ENCODE measurements around the gene NIN.

The NIN gene

GRCh38 chr14:50718949-50719348 lies 112.0 kb downstream of the NIN start:
- ChIA-PET POLR2A (no interaction called here), CTCF (interaction anchor here (1.0 to 1.7 kb wide), 3 partner anchors 15 to 99 kb away, joined by 3 to 5 read pairs (median 4); no protein-coding TSS in a partner anchor)
- Histone ChIP-seq H3K9me3 (ENCODE audit: control extremely low read depth in 1 of 5, control insufficient read depth in 4 of 5, insufficient read depth in 2 of 5, low read depth in 1 of 5, low read length in 4 of 5) (no peaks in the 10 kb centered on the region), H3K36me3 (ENCODE audit: control insufficient read depth in 4 of 4, insufficient read depth in 4 of 4, low read length in 3 of 4) (peaks cover 11 to 31% (median 18%) of the 10 kb centered on the region in 4 experiments), H3K27ac (ENCODE audit: insufficient read depth in 1 of 2, low read depth in 1 of 2, low read length in 2 of 2, poor library complexity in 1 of 2, severe bottlenecking in 2 of 2) (no peak overlapping the region), H3K4me1 (ENCODE audit: control extremely low read depth in 1 of 4, control insufficient read depth in 4 of 4, insufficient read depth in 4 of 4, low read length in 3 of 4) (no peaks in the 10 kb centered on the region), H3K27me3 (replicated peaks in 2 of 5; ENCODE audit: control insufficient read depth in 4 of 5, insufficient read depth in 5 of 5, low read length in 4 of 5) (no peaks in the 10 kb centered on the region), H3K4me3 (ENCODE audit: control insufficient read depth in 1 of 7, extremely low read depth in 1 of 7, insufficient read depth in 4 of 7, low read depth in 2 of 7, low read length in 6 of 7) (no peak overlapping the region)
- no peak for DNase-seq
- WGBS (ENCODE audit: insufficient coverage): no CpG with 5 or more reads among the region's 1 CpG

- H3K36me3 ChIP-seq (ENCODE audit: control insufficient read depth in 4 of 4, insufficient read depth in 4 of 4, low read length in 3 of 4): peaks cover 7 to 23% (median 12%) of the 10 kb centered on the region in 4 experiments
- no peaks in the 10 kb centered on the region for H3K4me1 ChIP-seq (ENCODE audit: control extremely low read depth in 1 of 4, control insufficient read depth in 4 of 4, insufficient read depth in 4 of 4, low read length in 3 of 4)
- no peaks in the 10 kb centered on the region for H3K9me3 ChIP-seq (ENCODE audit: control extremely low read depth in 1 of 5, control insufficient read depth in 4 of 5, insufficient read depth in 2 of 5, low read depth in 1 of 5, low read length in 4 of 5)
- 83% methylated on average over 5 of the region's 7 CpGs for WGBS (ENCODE audit: insufficient coverage)
- H3K4me3 ChIP-seq (ENCODE audit: control insufficient read depth in 1 of 7, extremely low read depth in 1 of 7, insufficient read depth in 4 of 7, low read depth in 2 of 7, low read length in 6 of 7): no peak overlapping the region
- DNase-seq: no peak
- CTCF ChIA-PET: no interaction called here
- POLR2A ChIA-PET: interaction anchor here (0.6 kb wide), 1 partner anchor 409 kb away, joined by 3 read pairs; no protein-coding TSS in a partner anchor
- H3K27ac ChIP-seq (ENCODE audit: insufficient read depth in 1 of 2, low read depth in 1 of 2, low read length in 2 of 2, poor library complexity in 1 of 2, severe bottlenecking in 2 of 2): no peak overlapping the region
- H3K27me3 ChIP-seq (replicated peaks in 2 of 5; ENCODE audit: control insufficient read depth in 4 of 5, insufficient read depth in 5 of 5, low read length in 4 of 5): no peaks in the 10 kb centered on the region
Observed at GRCh38 chr14:50717811-50718210, 113.2 kb downstream of the NIN start.

- Histone ChIP-seq H3K4me1 (ENCODE audit: control extremely low read depth in 1 of 4, control insufficient read depth in 4 of 4, insufficient read depth in 4 of 4, low read length in 3 of 4) (no peaks in the 10 kb centered on the region), H3K36me3 (ENCODE audit: control insufficient read depth in 4 of 4, insufficient read depth in 4 of 4, low read length in 3 of 4) (peaks cover 0 to 4% (median 2%) of the 10 kb centered on the region in 4 experiments), H3K9me3 (ENCODE audit: control extremely low read depth in 1 of 5, control insufficient read depth in 4 of 5, insufficient read depth in 2 of 5, low read depth in 1 of 5, low read length in 4 of 5) (no peaks in the 10 kb centered on the region), H3K27me3 (replicated peaks in 2 of 5; ENCODE audit: control insufficient read depth in 4 of 5, insufficient read depth in 5 of 5, low read length in 4 of 5) (no peaks in the 10 kb centered on the region), H3K4me3 (ENCODE audit: control insufficient read depth in 1 of 7, extremely low read depth in 1 of 7, insufficient read depth in 4 of 7, low read depth in 2 of 7, low read length in 6 of 7) (no peak overlapping the region), H3K27ac (ENCODE audit: insufficient read depth in 1 of 2, low read depth in 1 of 2, low read length in 2 of 2, poor library complexity in 1 of 2, severe bottlenecking in 2 of 2) (no peak overlapping the region)
- ChIA-PET POLR2A (no interaction called here), CTCF (interaction anchor here (0.6 to 2.8 kb wide), 41 partner anchors 10 to 350 kb away, joined by 3 to 31 read pairs (median 4); partner anchors contain the start of gene ATL1)
- WGBS (ENCODE audit: insufficient coverage): 38% methylated on average over 1 of the region's 2 CpGs
- DNase-seq: peak; percentile 55 to 76 (median 69)
Observed at GRCh38 chr14:50714450-50715073, 116.4 kb downstream of the NIN start.

- Histone ChIP-seq H3K27ac (ENCODE audit: insufficient read depth in 1 of 2, low read depth in 1 of 2, low read length in 2 of 2, poor library complexity in 1 of 2, severe bottlenecking in 2 of 2) (no peak overlapping the region), H3K27me3 (replicated peaks in 2 of 5; ENCODE audit: control insufficient read depth in 4 of 5, insufficient read depth in 5 of 5, low read length in 4 of 5) (no peaks in the 10 kb centered on the region), H3K4me3 (ENCODE audit: control insufficient read depth in 1 of 7, extremely low read depth in 1 of 7, insufficient read depth in 4 of 7, low read depth in 2 of 7, low read length in 6 of 7) (no peak overlapping the region), H3K36me3 (ENCODE audit: control insufficient read depth in 4 of 4, insufficient read depth in 4 of 4, low read length in 3 of 4) (no peaks in the 10 kb centered on the region), H3K9me3 (ENCODE audit: control extremely low read depth in 1 of 5, control insufficient read depth in 4 of 5, insufficient read depth in 2 of 5, low read depth in 1 of 5, low read length in 4 of 5) (no peaks in the 10 kb centered on the region), H3K4me1 (ENCODE audit: control extremely low read depth in 1 of 4, control insufficient read depth in 4 of 4, insufficient read depth in 4 of 4, low read length in 3 of 4) (no peaks in the 10 kb centered on the region)
- DNase-seq: no peak
- ChIA-PET POLR2A (interaction anchor here (0.5 to 1.0 kb wide), 2 partner anchors 39 to 107 kb away, joined by 5 to 7 read pairs; no protein-coding TSS in a partner anchor), CTCF (interaction anchor here (1.0 to 2.3 kb wide), 8 partner anchors 9 to 110 kb away, joined by 3 to 16 read pairs (median 4); no protein-coding TSS in a partner anchor)
- WGBS (ENCODE audit: insufficient coverage): no CpG with 5 or more reads among the region's 3 CpGs
Observed at GRCh38 chr14:50711043-50711442, 119.9 kb downstream of the NIN start.

GRCh38 chr14:50705026-50705593 lies 125.9 kb downstream of the NIN start:
- no peak overlapping the region for H3K4me3 ChIP-seq (ENCODE audit: control insufficient read depth in 1 of 7, extremely low read depth in 1 of 7, insufficient read depth in 4 of 7, low read depth in 2 of 7, low read length in 6 of 7)
- H3K4me1 ChIP-seq (ENCODE audit: control extremely low read depth in 1 of 4, control insufficient read depth in 4 of 4, insufficient read depth in 4 of 4, low read length in 3 of 4): no peaks in the 10 kb centered on the region
- CTCF ChIA-PET: interaction anchor here (0.5 to 2.4 kb wide), 6 partner anchors 9 to 537 kb away, joined by 3 to 10 read pairs (median 3); no protein-coding TSS in a partner anchor
- DNase-seq: no peak
- peaks cover 0 to 2% (median 0%) of the 10 kb centered on the region in 5 experiments for H3K9me3 ChIP-seq (ENCODE audit: control extremely low read depth in 1 of 5, control insufficient read depth in 4 of 5, insufficient read depth in 2 of 5, low read depth in 1 of 5, low read length in 4 of 5)
- H3K36me3 ChIP-seq (ENCODE audit: control insufficient read depth in 4 of 4, insufficient read depth in 4 of 4, low read length in 3 of 4): no peaks in the 10 kb centered on the region
- H3K27me3 ChIP-seq (replicated peaks in 2 of 5; ENCODE audit: control insufficient read depth in 4 of 5, insufficient read depth in 5 of 5, low read length in 4 of 5): no peaks in the 10 kb centered on the region
- H3K27ac ChIP-seq (ENCODE audit: insufficient read depth in 1 of 2, low read depth in 1 of 2, low read length in 2 of 2, poor library complexity in 1 of 2, severe bottlenecking in 2 of 2): no peak overlapping the region
- POLR2A ChIA-PET: no interaction called here
- 97% methylated on average over 22 of the region's 22 CpGs for WGBS (ENCODE audit: insufficient coverage)

GRCh38 chr14:50704454-50705010 lies 126.4 kb downstream of the NIN start:
- no peaks in the 10 kb centered on the region for H3K4me1 ChIP-seq (ENCODE audit: control extremely low read depth in 1 of 4, control insufficient read depth in 4 of 4, insufficient read depth in 4 of 4, low read length in 3 of 4)
- CTCF ChIA-PET: interaction anchor here (0.5 to 2.4 kb wide), 4 partner anchors 10 to 537 kb away, joined by 3 to 10 read pairs (median 3); no protein-coding TSS in a partner anchor
- H3K4me3 ChIP-seq (ENCODE audit: control insufficient read depth in 1 of 7, extremely low read depth in 1 of 7, insufficient read depth in 4 of 7, low read depth in 2 of 7, low read length in 6 of 7): no peak overlapping the region
- H3K36me3 ChIP-seq (ENCODE audit: control insufficient read depth in 4 of 4, insufficient read depth in 4 of 4, low read length in 3 of 4): no peaks in the 10 kb centered on the region
- POLR2A ChIA-PET: no interaction called here
- no peaks in the 10 kb centered on the region for H3K27me3 ChIP-seq (replicated peaks in 2 of 5; ENCODE audit: control insufficient read depth in 4 of 5, insufficient read depth in 5 of 5, low read length in 4 of 5)
- WGBS (ENCODE audit: insufficient coverage): 95% methylated on average over 25 of the region's 26 CpGs
- H3K9me3 ChIP-seq (ENCODE audit: control extremely low read depth in 1 of 5, control insufficient read depth in 4 of 5, insufficient read depth in 2 of 5, low read depth in 1 of 5, low read length in 4 of 5): peaks cover 0 to 2% (median 0%) of the 10 kb centered on the region in 5 experiments
- DNase-seq: no peak
- H3K27ac ChIP-seq (ENCODE audit: insufficient read depth in 1 of 2, low read depth in 1 of 2, low read length in 2 of 2, poor library complexity in 1 of 2, severe bottlenecking in 2 of 2): no peak overlapping the region

Measured in common myeloid progenitor, CD34-positive (primary cell).